HG03196 (cell line): Measurements from ENCODE around the gene TXK.

Experiments used
- ATAC-seq: cut with Tn5 transposase; IDR thresholded peaks from one replicate; pipeline ENCODE4 v1.9.1; 2021; ENCODE audit not compliant: unreplicated experiment

TXK gene

DNA sequence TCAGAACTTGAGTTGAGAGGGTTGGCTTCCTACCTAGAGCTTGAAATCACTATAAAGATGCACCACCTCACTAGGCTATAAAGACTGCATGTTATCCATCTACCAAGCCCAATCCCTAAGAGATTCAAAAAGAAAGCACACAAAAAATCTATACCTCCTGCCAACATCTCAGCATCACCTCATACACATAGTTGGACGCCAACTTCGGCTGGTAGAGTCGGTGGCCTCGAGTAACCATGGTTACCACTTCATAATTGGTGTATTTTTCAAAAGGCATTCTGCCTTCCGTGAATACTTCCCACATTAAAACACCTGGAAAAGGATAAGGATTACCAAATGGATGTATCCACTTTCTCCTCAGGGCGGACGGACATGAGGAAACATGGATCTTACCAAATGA lies 4.5 kb upstream of the TXK start:
- no peak for ATAC-seq

DNA sequence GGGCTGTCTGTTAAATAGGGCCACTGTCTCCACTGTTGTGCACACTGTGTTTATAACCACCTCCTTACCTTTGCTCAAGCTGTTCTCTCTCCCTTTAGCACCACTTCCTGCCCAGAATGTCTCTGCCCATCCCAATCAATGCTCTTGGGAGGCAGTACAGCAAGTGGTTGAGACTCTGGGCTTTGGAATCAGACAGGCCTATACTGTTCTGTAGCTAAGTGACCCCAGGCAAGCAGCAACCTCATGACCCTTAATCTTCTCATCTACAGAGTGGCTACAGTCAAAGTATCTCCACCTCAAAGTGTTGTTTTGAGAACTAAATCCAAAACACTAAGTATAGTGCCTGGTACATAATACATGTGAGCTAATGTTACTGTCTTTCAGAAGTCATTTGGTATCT lies 3.8 kb upstream of the TXK start:
- ATAC-seq = no peak

DNA sequence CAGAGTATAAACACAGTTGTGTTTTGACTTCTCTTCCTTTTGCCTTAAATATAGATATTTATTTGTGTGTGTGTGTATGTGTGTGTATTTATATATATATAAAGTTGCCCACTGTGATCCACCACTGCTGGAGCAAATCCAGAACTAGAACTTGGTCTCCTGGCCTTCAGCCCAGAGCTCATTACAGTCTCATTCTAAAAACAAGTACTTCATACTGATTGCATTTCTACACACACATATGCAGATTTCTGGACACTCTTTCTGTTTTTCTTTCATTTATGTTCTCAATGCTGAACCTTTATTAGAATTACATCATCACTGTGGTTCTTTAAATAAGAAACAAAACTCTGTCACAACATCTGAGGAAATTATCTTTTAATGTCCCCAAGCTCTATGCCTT lies 381 bp downstream of the TXK start:
- no peak for ATAC-seq

DNA sequence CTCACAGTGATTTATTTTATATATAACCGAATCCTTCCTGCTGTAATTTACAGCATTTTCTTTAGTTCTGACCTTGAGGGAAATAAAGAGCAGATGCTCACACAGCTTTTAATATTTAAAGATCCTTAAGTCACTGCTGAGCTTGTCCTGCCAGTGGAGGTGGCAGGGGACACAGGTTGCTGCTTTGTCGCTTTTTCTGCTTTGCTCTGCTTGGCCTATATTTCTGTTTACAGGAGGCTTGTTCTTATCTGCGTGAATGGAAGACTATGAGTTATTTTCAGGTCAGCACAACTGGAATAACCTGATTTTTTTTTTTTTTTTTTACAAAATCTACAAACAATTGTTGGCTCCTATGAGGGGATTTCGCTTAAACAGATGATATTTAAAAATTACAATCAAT lies 2.3 kb downstream of the TXK start:
- no peak for ATAC-seq

DNA sequence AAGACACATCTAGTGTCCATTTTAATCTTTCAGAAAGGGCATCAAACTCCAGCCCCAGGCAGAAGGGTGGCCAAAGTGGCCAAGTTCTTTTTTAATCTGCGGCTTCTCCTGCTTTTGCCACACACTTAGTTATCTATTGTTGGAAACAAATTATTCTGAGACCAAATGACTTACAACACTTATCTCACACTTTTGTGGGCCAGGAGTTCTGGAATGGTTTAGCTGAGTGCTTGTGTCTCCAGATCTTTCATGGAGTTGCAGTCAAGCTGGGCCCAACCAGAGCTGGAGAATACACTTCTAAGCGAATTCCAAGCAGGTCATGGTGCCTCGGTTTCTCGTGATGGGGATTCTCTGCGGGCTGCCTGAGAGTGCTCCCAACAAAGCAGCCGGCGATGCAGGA lies 4.0 kb downstream of the TXK start:
- ATAC-seq = no peak

DNA sequence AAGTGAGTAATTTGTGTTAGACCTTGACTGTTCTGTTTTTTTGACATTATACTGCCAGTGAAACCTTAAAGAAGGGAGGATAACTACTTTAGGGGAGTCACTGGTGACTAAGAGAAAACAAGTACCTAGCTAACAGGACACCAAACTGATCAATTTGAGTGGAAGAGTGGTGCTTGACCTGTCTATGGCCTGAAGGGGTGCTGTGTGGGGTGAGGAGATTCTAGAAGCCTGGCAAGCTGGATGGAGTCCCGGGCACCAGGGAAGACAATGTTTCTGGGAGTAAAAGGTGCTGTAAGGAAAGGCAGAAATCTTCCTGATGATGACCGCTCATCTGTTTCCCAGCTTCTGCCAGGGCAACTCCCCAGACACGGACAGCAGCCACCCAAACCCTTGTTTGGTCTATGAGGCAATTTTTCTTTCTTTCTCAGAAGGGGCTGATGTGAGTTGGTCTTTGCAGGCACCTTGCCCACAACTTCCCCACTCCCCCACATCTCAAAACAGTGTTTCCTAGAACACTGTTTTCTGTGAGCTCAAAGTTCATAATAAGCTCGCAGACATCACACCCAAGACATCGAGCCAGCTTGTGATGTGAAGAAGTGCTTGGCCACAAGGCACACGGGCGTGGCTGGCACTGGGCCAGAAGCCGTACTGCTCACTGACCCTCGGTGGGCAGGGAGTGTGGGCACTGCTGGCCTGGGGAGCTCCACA lies 4.6 kb downstream of the TXK start:
- no peak for ATAC-seq

DNA sequence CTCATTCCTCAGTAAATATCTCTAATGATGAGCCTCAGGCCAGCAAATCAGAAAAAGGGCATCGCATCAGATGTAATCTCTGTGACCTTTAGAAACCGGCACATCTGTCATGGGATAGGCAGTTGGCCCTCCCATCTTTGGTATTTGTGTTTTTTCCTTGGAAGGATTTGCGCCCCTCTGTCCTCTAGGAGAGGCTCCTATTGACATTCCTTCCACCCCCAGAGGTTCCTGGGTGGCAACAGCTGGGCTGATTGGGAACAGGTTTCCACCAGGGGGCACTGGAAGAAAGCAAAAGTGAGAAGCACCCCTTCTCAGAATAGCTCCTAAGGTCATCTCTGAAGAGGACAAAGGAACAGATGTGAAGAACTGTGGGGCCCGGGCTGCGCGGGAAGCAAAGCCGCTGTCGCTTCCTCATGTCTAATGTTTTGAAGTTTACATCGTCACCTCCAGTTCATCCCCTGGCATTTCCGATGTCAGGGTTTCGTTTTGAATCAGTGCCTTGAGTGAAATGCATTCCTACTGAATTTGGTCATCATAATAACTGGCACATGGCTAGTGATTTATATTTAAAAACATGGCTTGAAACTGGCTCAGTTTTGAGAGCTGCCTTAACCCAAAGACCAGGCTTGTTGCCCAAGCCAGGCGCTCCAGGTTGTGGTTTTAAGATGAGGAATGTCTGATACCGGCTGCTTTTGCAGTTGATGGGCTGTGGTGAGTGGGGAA lies 6.2 kb downstream of the TXK start:
- ATAC-seq = peak; percentile 89

DNA sequence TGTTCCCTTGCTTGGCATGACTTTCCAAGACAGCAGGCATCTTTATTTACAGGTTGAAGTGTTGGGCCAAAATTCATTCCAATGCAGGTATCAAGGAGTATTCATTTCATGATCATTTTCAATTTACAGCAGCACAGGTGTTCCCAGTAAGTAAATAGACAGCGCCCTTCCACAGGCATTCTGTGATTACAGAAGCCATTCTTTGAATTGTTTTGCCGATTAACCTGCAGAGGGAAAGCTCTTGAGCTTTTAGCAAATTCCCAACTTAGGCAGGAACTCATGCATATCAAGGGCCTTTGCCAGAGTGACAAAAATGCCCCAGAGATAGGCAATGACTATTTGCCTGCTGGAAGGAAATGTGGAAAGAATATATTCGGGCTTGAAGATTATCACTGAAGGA lies 6.8 kb downstream of the TXK start:
- no peak for ATAC-seq

DNA sequence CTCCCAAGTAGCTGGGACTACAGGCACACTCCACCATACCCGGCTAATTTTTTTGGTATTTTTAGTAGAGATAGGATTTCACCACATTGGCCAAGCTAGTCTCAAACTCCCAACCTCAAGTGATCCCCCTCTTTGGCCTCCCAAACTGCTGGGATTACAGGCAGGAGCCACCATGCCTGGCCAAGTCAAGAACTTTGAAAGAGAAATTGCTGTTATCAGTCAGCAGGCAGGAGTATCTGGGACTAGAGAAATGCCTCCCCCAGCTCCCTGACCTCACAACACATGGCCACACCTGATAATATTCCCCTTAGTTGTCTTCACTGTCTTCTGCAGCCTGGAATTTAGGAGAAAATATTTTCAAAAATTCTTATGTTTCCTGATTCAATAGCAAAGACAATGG lies 7.4 kb downstream of the TXK start:
- no peak for ATAC-seq

DNA sequence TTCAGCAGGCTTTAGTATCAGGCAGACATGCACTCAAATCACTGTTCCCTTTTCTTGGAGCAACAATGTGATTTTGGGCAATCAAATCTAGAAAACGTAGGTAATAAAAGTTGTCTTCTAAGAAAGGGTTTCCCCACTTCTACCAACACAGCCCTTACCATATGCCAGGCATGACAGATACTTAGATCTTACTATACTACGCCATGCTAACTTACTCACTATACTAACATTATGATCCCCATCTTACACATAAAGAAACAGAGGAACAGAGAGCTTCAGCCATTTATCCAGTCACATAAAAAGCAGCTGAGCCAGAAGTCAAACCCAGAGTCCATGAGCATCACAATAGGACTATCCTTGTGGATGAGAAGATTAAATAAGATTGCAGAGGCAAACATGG lies 9.2 kb downstream of the TXK start:
- no peak for ATAC-seq

DNA sequence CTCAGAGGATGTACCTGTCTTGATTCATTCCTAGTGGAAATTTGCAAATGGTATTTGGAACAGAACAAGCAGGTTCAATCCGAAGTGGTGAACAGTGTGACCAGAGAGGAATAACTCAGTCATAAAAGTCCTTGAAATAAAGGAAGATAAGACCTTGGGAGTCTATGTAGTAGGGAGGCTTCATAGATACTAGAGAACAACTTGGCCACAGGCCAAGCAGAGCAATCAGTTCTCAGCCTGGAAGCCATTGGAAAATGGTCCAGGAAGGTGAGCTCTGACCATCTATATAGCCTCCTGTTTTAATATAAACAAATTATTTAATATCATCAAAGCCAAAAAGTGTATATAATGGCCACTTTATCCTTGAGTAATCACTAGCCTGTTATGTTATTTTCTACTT lies 11.3 kb downstream of the TXK start:
- ATAC-seq = no peak

DNA sequence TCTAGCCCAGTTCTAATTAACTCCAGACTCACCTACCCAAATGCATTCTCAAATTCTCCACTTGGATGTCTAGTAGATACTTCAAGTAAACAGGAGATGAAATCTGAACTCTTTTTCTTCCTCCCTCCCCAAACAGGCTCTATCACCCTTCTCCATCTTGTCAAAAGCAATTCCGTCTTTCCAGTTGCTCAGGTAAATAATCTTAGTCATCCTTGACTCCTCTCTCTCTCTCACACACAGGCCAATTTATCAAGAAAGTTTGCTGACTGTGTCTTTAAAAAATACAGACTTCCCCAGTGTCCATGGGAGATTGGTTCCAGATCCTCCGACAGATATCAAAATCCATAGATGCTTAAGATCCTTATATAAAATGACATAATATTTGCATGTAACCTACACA lies 12.9 kb downstream of the TXK start:
- ATAC-seq = no peak

DNA sequence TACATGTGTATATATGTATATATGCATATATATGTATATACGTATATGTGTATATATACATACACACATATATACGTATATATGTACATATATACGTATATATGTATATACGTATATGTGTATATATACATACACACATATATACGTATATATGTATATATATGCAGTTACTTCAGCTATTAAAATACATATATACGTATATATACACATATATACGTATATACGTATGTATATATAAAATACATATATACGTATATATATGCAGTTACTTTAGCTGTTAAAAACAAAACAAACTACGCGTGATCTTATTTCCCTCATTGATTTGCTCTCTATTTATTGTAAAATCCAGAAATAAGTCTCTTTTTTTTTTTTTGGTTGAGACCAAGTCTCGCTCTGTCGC lies 13.9 kb downstream of the TXK start:
- ATAC-seq = no peak

DNA sequence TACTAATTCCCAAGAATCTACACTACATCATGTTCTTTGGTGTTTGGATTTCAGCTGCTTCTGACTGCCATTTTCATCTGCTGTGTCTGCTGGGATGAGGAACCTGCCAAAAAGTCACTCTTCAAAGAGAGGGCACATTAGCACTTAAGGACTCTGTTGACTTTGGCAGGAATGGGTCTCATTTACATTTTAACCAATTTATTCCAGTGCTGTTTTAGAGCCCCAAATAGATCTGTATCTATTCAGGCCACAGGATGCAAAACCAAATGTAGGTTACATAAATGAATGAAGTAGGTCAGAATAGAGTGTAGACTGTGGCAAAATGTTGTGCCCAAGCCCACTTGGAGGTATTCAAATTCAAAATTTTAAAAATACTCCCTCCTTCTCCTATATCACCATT lies 14.4 kb downstream of the TXK start:
- ATAC-seq = no peak

DNA sequence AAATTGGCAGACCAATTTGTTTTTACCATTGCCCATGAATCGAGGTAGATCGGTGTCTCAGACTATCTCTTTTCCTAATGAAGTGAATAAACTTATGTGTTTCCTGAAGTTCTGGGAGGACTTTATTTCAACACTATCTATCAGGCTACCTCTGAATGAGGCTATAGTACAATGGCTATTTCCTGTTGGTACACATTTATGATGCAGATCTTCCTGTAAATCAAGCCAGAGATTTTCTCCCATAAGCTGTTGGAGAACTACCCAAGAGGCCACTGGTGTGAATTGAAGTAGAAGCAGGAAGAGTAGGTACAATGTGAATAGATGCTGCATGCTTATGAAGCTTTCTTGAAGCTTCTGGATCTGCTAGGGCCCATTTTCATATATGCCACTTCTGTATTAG lies 16.0 kb downstream of the TXK start:
- ATAC-seq = no peak

DNA sequence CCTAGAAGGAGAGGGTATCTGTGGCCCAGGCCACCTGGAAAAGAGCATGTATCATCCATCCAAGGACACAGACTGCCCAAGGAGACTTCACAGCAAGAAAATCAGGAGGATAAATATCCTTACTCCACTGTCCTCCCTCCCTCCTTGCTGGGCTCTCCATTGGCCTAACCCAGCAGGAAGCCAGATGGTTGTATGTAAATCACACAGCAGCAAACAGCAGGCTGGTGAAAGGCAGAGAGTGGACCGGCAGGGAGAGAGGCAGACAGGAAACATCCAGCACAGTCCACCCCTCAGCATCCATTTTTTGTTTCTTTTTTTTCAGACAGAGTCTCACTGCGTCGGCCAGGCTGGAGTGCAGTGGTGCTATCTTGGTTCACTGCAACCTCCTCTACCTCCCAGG lies 17.5 kb downstream of the TXK start:
- ATAC-seq = no peak

DNA sequence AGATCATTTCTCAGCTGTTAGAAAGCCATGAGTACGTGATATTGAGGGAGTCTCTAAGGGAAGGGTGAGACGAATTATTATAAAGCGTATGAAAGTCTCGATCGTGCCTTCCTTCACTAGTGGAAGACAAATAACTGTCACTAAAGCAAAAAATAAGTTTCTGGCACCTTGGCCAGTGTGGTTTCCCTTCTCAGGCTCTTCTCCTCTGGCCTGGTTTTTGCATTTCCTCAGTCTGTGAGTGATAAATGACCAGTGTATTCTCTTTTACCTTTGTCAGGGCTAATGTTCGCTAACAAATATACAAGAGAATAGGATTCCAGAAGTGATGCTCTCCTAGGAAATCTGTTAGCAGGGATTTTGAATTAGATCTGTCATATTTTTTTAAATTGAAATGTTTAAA lies 19.6 kb downstream of the TXK start:
- ATAC-seq = no peak

DNA sequence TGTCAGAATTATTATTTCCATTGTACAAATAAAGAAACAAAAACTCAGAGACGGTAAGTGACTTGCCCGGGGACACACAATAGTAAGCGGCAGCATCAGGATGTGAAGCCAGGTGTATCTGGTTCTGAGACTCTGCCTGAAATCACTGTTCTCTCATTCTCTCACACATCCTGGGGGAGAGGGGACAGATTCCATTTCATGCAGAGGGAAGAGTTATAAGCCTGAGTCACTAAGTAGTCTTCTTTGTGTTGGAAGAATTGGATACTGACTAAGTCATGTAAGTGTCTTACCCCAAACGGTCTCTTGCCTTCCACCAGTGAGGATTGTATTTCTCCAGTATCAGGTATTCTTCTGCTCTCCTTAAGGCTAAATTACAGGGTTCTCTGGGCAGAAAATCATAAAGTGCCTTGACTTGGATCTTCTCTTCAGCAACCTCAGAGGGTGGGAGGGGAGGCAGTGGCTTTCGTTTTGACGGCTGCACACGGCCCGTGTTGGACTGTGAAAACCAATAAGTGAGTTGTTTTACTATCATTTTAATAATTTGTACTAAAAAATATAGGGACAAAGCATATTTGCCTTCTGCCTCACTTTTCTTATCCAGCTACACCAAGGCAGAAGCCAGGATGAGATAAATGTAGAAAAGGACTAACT lies 21.9 kb downstream of the TXK start:
- ATAC-seq = no peak

DNA sequence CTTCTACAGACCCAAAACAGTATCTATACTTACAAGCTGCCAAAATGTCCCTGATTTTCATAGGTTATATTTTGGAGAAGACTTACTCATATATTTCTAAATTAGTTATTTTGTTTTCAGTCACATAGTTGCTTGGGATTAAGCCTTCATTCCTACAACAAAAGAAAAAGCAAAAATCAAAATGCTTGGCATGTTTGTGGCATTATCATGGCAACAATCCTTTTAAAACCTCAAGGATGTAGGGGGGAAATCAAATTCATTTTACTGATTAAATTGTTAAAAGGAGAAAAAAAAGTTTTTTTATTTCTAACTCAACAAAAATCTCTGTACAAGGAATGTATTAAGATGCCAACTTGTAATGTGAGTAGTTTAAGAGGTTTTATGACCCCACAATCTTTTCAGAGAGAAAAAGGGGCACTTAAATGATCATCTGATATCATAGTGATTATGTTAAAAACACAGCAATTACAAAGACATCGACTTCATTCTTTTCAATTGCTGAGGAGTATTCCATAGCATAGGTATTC lies 23.5 kb downstream of the TXK start:
- no peak for ATAC-seq

DNA sequence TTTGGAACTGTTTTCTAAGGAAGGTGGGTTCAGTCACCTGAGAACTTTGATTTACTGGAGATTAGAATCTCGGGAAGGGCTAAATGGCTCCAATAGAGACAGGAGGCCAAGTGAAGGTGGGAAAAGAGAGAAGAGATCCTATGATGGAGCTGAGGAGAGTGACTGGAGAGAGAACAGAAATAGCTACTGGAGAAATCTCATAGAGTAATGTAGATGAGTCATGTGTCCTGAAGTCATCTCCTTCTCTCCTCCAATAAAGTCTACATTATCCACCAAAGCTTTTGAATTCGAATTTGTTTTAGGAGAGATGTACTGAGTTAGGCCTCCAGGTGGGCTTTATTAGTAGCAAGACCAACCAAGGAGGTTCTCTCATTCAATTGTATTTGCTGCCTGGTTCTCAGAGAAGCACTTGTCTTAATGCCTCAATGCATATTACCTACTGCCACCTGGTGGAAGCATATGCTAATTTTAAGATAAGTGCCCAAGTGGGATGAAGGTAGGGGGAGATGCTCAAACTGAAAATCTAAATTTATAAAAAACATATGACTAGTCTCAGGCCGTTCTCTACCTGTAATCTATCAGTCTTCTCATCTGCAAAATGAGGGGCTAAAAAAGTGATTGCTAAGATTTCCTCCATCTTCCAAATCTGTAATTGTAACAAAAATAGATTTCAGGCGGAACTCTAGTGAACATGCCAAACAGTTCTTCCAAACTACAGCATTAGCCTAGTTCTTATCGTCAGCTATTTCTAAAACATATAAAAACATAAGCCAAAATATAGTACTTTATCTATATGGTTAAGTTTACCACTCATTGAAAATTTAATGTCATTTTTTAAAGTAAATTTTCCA lies 24.4 kb downstream of the TXK start:
- peak; percentile 61 for ATAC-seq

DNA sequence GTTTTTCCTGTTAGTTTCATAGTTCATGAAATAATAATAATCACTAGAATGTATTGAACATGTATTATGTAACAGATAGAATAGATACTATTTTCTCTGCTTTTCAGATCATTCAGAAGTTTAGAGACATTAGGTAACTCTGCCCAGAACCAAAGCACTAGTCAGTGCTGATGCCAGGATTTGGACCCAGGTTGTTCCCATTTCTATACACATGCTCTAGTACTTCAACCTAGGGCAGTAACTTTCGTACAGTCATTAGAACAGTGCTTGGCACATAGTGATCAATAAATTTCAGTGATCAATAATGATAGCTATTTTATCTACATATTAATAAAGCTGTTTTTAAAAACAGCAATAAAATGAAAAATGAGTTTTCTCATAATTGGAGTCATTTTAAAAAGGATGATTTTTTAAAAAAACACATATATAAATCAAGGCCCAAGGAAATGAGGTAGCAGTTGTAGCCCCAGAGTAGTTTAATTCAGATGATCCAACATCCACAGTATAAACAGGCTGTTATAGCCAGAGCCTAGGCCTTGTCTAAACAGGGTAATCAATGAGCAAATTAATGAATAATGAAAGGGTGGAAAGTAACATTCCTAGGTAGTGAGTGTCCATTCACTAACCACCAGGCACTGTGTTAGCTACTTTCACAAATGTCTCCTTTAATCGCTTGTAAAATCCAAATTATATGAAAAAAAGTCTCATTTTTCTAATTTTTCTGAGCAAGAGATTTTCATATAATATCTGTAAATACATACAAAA lies 25.6 kb downstream of the TXK start:
- ATAC-seq = no peak
